Panc1 (cell line): ENCODE data around the gene PIBF1. TPM values are rescaled to one million over a fixed set of nuclear protein-coding genes. Genes with fewer than 3 reads are reported as not detected.
"Not testable (repeated sequence)": the region's sequence is repeated elsewhere in the genome, so short reads cannot be mapped to it uniquely, and the experiment has no call there.

Source experiments
- ATAC-seq: fragments of 200-7000 bp; cut with Tn5 transposase; 2 replicates; pipeline ENCODE4 v1.9.1; 2020; ENCODE audit warnings: mild to moderate bottlenecking, moderate library complexity
- BruUV-seq: library from RNA; stranded (reverse); fragments of 400-500 nt; replicated peaks from 2 replicates; lab custom pipeline; 2021; lab: Mats Ljungman, UMichigan
- CTCF ChIA-PET: fragments of 300-600 bp; sonication (Branson Sonifier 250); formaldehyde crosslinking; loops from one replicate; lab custom pipeline; 2022; ENCODE audit warnings: antibody characterized with exemption; lab: Charles Lee
- POLR2A ChIA-PET: fragments of 300-600 bp; sonication (Branson Sonifier 250); formaldehyde crosslinking; loops from one replicate; lab custom pipeline; 2022; ENCODE audit warnings: antibody characterized with exemption; lab: Charles Lee
- DNase-seq: peaks from one replicate; pipeline ENCODE4 v3.0.0-alpha.2; 2010; ENCODE audit warnings: low read depth, low spot score
- H3K27ac ChIP-seq: 2 replicates; pipeline ENCODE4 v1.5.1; 2011; ENCODE audit warnings: mild to moderate bottlenecking, low read length, inconsistent platforms
- H3K27me3 ChIP-seq: fragments of 200-500 bp; sonication (Bioruptor generic); 2 replicates; pipeline ENCODE4 v1.6.0; 2014; ENCODE audit warnings: low read length, inconsistent platforms; ENCODE audit not compliant: control insufficient read depth, insufficient read depth
- H3K36me3 ChIP-seq: fragments of 200-500 bp; sonication (Bioruptor generic); 2 replicates; pipeline ENCODE4 v1.5.1; 2014; ENCODE audit warnings: inconsistent platforms, mild to moderate bottlenecking, low read length, moderate library complexity; ENCODE audit not compliant: control insufficient read depth, insufficient read depth
- H3K4me1 ChIP-seq: 2 replicates; pipeline ENCODE4 v1.5.1; 2011; ENCODE audit warnings: inconsistent platforms, mild to moderate bottlenecking, low read length, moderate library complexity; ENCODE audit not compliant: control insufficient read depth, insufficient read depth
- H3K4me3 ChIP-seq, 2 experiments: 2 replicates each; pipeline ENCODE4 v1.5.1; 2011 to 2012; ENCODE audit warnings: low read depth in 2 of 2, low read length in 2 of 2, mild to moderate bottlenecking in 2 of 2, inconsistent platforms in 1 of 2, moderate library complexity in 1 of 2
- H3K9me3 ChIP-seq: fragments of 200-500 bp; sonication (Bioruptor generic); 2 replicates; pipeline ENCODE4 v1.5.1; 2014; ENCODE audit warnings: low read depth, mild to moderate bottlenecking, inconsistent platforms, low read length, moderate library complexity; ENCODE audit not compliant: control insufficient read depth, insufficient read depth
- CTCF ChIP-seq: fragments of 450-650 bp; IDR thresholded peaks from 2 replicates; pipeline ENCODE4 v1.5.1; 2017; ENCODE audit warnings: mild to moderate bottlenecking
- POLR2AphosphoS5 ChIP-seq: IDR thresholded peaks from 2 replicates; pipeline ENCODE4 v1.6.1; 2012; ENCODE audit warnings: mild to moderate bottlenecking, low read depth, low read length, moderate library complexity
- REST ChIP-seq, 2 experiments: IDR thresholded peaks; 2 replicates each; pipeline ENCODE4 v1.6.1; 2011 to 2012; ENCODE audit warnings: low read depth in 2 of 2, control low read depth in 1 of 2, low read length in 1 of 2, mild to moderate bottlenecking in 1 of 2, moderate library complexity in 1 of 2; ENCODE audit not compliant: insufficient read depth in 1 of 2
- SIN3A ChIP-seq: IDR thresholded peaks from 2 replicates; pipeline ENCODE4 v1.6.1; 2012; ENCODE audit warnings: low read depth, mild to moderate bottlenecking, low read length, moderate library complexity, borderline replicate concordance; ENCODE audit not compliant: insufficient read depth
- TCF7L2 ChIP-seq: IDR thresholded peaks from 2 replicates; pipeline ENCODE4 v1.6.1; 2011; ENCODE audit warnings: mild to moderate bottlenecking, low read depth, low read length, inconsistent platforms
- in situ Hi-C: cut with HindIII; loops from 2 replicates; pipeline ENCODE4 v1.10.0; 2016; ENCODE audit warnings: low sequenced_read_pairs, low pct_unique_long_range_greater_than_20kb
- intact Hi-C: fragments of 100-400 bp; cut with micrococcal nuclease; formaldehyde crosslinking; loops from one replicate; pipeline ENCODE4 v1.10.0; 2022; ENCODE audit not compliant: unreplicated experiment
- total RNA-seq: library from RNA; stranded (reverse); gene quantifications from one replicate; pipeline ENCODE4 v1.2.1, GENCODE V29; 2021; ENCODE audit not compliant: unreplicated experiment

The PIBF1 gene
- total RNA-seq, 1 experiment from 2014 or later, result 11.7 TPM

- intact Hi-C loops (no loop called here), in situ Hi-C loops (no loop called here)
- TF ChIP-seq SIN3A, result no peak
- TF ChIP-seq POLR2AphosphoS5, result no peak
- ATAC-seq, result no peak
- no peaks in the 10 kb centered on the region; the same call in 1 of the 2 replicates for H3K36me3 ChIP-seq
- ChIA-PET CTCF (no interaction called here), POLR2A (no interaction called here)
- H3K4me1 ChIP-seq, result no peaks in the 10 kb centered on the region
- BruUV-seq, result no TSS peak
- no peaks in the 10 kb centered on the region for H3K27me3 ChIP-seq
- H3K9me3 ChIP-seq, result no peaks in the 10 kb centered on the region
- no peak overlapping the region for H3K27ac ChIP-seq
- no peak overlapping the region for H3K4me3 ChIP-seq
- no peak for DNase-seq
Observed at GRCh38 chr13:72932250-72932649, 150.3 kb downstream of the PIBF1 start.

GRCh38 chr13:72946267-72946666 lies 164.3 kb downstream of the PIBF1 start:
- BruUV-seq, DNase-seq, H3K27me3 ChIP-seq, POLR2A ChIA-PET, H3K9me3 ChIP-seq, ATAC-seq, in situ Hi-C loops, H3K36me3 ChIP-seq, H3K4me1 ChIP-seq, H3K4me3 ChIP-seq, CTCF ChIA-PET, intact Hi-C loops, H3K27ac ChIP-seq: not testable (repeated sequence)

GRCh38 chr13:72952529-72953141 lies 170.7 kb downstream of the PIBF1 start:
- Histone ChIP-seq H3K27me3 (no peaks in the 10 kb centered on the region), H3K9me3 (no peaks in the 10 kb centered on the region), H3K27ac (no peak overlapping the region), H3K4me1 (no peaks in the 10 kb centered on the region), H3K4me3 (no peak overlapping the region), H3K36me3 (no peaks in the 10 kb centered on the region)
- in situ Hi-C loops (no loop called here), intact Hi-C loops (no loop called here)
- ChIA-PET POLR2A (no interaction called here), CTCF (interaction anchor here (0.7 kb wide), 1 partner anchor 308 kb away, joined by 4 read pairs; no protein-coding TSS in a partner anchor)
- ATAC-seq, result no peak
- no TSS peak for BruUV-seq
- TF ChIP-seq CTCF (no peak), REST (IDR thresholded peaks at IDR 0.05; ENCODE audit: insufficient read depth in 1 of 2, low read depth in 2 of 2, low read length in 1 of 2) (no peak), SIN3A (no peak), TCF7L2 (no peak), POLR2AphosphoS5 (no peak)
- DNase-seq, result no peak
